Body of pancreas (tissue), 4 donors: ENCODE measurements around the gene GAST. TPM values are rescaled to one million over a fixed set of nuclear protein-coding genes. Genes with fewer than 3 reads are reported as not detected.

Experiments used
- ATAC-seq: fragments of 150-250 bp; one replicate; pipeline ENCODE4 v1.9.1; 2016
- DNase-seq, 4 donors: peaks; one replicate each; pipeline ENCODE4 v3.0.0-alpha.2; 2019
- H3K27ac ChIP-seq, 4 donors: fragments of 200-600 bp; sonication (generic); 1 replicate in 3 of 4; 2 replicates in 1 of 4; pipeline versions ENCODE4 v1.5.1 to v1.6.1; 2016 to 2019; ENCODE audit warnings: mild to moderate bottlenecking in 1 of 4, mixed read lengths in 1 of 4, moderate library complexity in 1 of 4
- H3K27me3 ChIP-seq, 2 donors: fragments of 200-600 bp; sonication (generic); one replicate each; pipeline ENCODE4 v1.6.0; 2016; ENCODE audit warnings: mild to moderate bottlenecking in 1 of 2
- H3K36me3 ChIP-seq, 2 donors: fragments of 200-600 bp; sonication (generic); replicated peaks in 1 of 2; 2 replicates each; pipeline ENCODE4 v1.5.1; 2016; ENCODE audit warnings: low read depth in 2 of 2; ENCODE audit not compliant: insufficient read depth in 1 of 2
- H3K4me1 ChIP-seq: fragments of 200-600 bp; sonication (generic); one replicate; pipeline ENCODE4 v1.6.0; 2016
- H3K4me3 ChIP-seq, 2 donors: fragments of 200-600 bp; sonication (generic); 1 replicate in 1 of 2; 2 replicates in 1 of 2; pipeline ENCODE4 v1.5.1; 2016 to 2019
- H3K9me3 ChIP-seq, 3 donors: fragments of 200-600 bp; sonication (generic); 1 replicate in 2 of 3; 2 replicates in 1 of 3; pipeline ENCODE4 v1.5.1; 2016
- CTCF ChIP-seq, 7 experiments: fragments of 450-650 bp in 4 of 7; fragments of 200-600 bp in 3 of 7; sonication (generic) in 3 of 7; IDR thresholded peaks; one replicate each; pipeline ENCODE4 v1.5.1; 2016 to 2019; ENCODE audit warnings: antibody characterized with exemption in 7 of 7
- POLR2A ChIP-seq, 3 donors: fragments of 450-650 bp; IDR thresholded peaks; one replicate each; pipeline ENCODE4 v1.6.1; 2016; ENCODE audit warnings: antibody characterized with exemption in 3 of 3, mild to moderate bottlenecking in 2 of 3
- WGBS, 2 donors: methylation state at CpG; one replicate each; pipeline ENCODE4 v1.1.5; 2017; 5-methylcytosine and 5-hydroxymethylcytosine counted together
- intact Hi-C: fragments of 100-400 bp; cut with DNase I; formaldehyde crosslinking; loops from one replicate; pipeline ENCODE4 v1.15.1; 2023
- total RNA-seq, 2 donors: library from RNA; depleted of rRNA; stranded (reverse); fragments of >200 nt; gene quantifications; one replicate each; pipeline ENCODE4 v1.1.0, GENCODE V29; 2016

GAST gene
- not detected for total RNA-seq

- WGBS, 2 donors = 82 to 83% methylated on average over 11 to 12 of the region's 12 CpGs
- no peaks in the 10 kb centered on the region for H3K27me3 ChIP-seq
- no peak within 1 kb of the TSS for H3K4me3 ChIP-seq
- no peaks in the 10 kb centered on the region for H3K36me3 ChIP-seq
- no peaks in the 10 kb centered on the region for H3K9me3 ChIP-seq
- H3K27ac ChIP-seq = no peak within 1 kb of the TSS
- TF ChIP-seq POLR2A (IDR thresholded peaks at IDR 0.05) (no peak), CTCF (IDR thresholded peaks at IDR 0.05) (no peak)
- no peak for ATAC-seq
- intact Hi-C loops = no loop called here
- DNase-seq = no peak
- no peaks in the 10 kb centered on the region for H3K4me1 ChIP-seq
These were observed at the start of gene GAST for GRCh38 chr17:41711669-41712400. Gene GAST (plus strand): TSS chr17:41712331. CDS start chr17:41715437, 3,106 bp downstream.

GRCh38 chr17:41663451-41664171 lies 48.5 kb upstream of the GAST start:
- no peak for DNase-seq

GRCh38 chr17:41664172-41664457 lies 48.0 kb upstream of the GAST start:
- intact Hi-C loops = loop anchor here (5.0 kb wide), 1 partner anchor 117 kb away; no protein-coding TSS in a partner anchor
- TF ChIP-seq CTCF (IDR thresholded peaks at IDR 0.05) (no peak), POLR2A (IDR thresholded peaks at IDR 0.05) (no peak)
- Histone ChIP-seq H3K4me3 (no peak overlapping the region), H3K36me3 (no peaks in the 10 kb centered on the region), H3K27ac (no peak overlapping the region), H3K27me3 (no peaks in the 10 kb centered on the region), H3K9me3 (no peaks in the 10 kb centered on the region), H3K4me1 (peaks cover 21% of the 10 kb centered on the region)
- WGBS, 2 donors = 60 to 85% methylated on average over 1 to 2 of the region's 2 CpGs
- ATAC-seq = no peak
- DNase-seq = no peak

More at GRCh38 chr17:41663451-41664171, 48.5 kb upstream of the GAST start:
- no peak for TF ChIP-seq POLR2A (IDR thresholded peaks at IDR 0.05)
- no peak for TF ChIP-seq CTCF (IDR thresholded peaks at IDR 0.05)
- Histone ChIP-seq H3K4me1 (peaks cover 21% of the 10 kb centered on the region), H3K27me3 (no peaks in the 10 kb centered on the region), H3K27ac (no peak overlapping the region), H3K9me3 (no peaks in the 10 kb centered on the region), H3K36me3 (no peaks in the 10 kb centered on the region), H3K4me3 (no peak overlapping the region)
- intact Hi-C loops = loop anchor here (5.0 kb wide), 1 partner anchor 116 kb away; no protein-coding TSS in a partner anchor
- ATAC-seq = no peak
- WGBS, 2 donors = 52 to 57% methylated on average over 8 of the region's 8 CpGs

GRCh38 chr17:41664587-41665565 lies 47.3 kb upstream of the GAST start:
- WGBS, 2 donors = 28 to 37% methylated on average over 14 of the region's 15 CpGs
- H3K4me3 ChIP-seq = peak overlapping the region in 1 of 2 donors; percentile 5
- no peak for ATAC-seq
- H3K36me3 ChIP-seq = no peaks in the 10 kb centered on the region
- peak overlapping the region in 3 of 4 donors; percentile 78 to 90 (median 86) for H3K27ac ChIP-seq
- peaks cover 21% of the 10 kb centered on the region for H3K4me1 ChIP-seq
- H3K27me3 ChIP-seq = no peaks in the 10 kb centered on the region
- intact Hi-C loops = loop anchor here (5.0 kb wide), 1 partner anchor 118 kb away; no protein-coding TSS in a partner anchor
- TF ChIP-seq CTCF (IDR thresholded peaks at IDR 0.05) (no peak), POLR2A (IDR thresholded peaks at IDR 0.05) (no peak)
- DNase-seq = no peak
- no peaks in the 10 kb centered on the region for H3K9me3 ChIP-seq
